ENCODE data around the gene TRANK1. TPM values are rescaled to one million over a fixed set of nuclear protein-coding genes. Genes with fewer than 3 reads are reported as not detected.
"Not testable (repeated sequence)": the region's sequence is repeated elsewhere in the genome, so short reads cannot be mapped to it uniquely, and the experiment has no call there.

TRANK1 gene
- total RNA-seq, 1 donor from 2014 or later = 12.6 TPM

DNA sequence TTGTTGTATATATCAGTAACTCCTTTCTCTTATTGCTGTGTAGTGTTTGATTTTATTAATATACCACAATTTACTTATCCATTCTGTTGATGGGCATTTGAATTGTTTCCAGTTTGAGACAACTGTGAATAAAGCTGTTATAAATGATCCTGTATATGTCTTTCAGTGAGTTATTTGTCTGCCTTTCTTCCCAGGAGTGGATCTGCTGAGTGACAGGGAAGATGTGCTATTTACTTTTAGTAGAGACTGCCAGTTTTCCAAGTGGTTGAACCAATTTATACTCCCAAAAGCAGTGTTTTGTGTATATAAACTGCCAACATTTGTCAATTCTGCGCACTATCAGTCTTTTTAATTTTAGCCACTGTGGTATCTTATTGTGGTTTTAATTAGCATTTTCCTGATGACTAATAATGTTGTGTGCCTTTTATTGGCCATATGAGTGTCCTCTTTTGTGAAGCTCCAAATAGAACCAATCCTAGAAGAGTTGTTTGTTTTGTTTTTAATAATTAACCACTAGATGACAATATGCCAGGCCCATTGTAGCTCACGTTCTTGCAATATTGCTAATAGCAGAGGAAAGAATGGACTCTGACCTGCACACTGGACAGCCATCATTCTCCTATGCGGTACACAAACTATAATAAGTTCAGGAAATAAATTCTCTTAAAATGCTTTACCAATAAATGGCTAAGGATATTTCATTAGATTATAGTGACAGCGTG is 25.3 kb downstream of the TRANK1 start:
- DNase-seq = no peak

- no peak for DNase-seq
Measured at GRCh38 chr3:36918050-36918449, 26.8 kb downstream of the TRANK1 start.

GRCh38 chr3:36911990-36912804 is 32.7 kb downstream of the TRANK1 start:
- no peak for DNase-seq

DNA sequence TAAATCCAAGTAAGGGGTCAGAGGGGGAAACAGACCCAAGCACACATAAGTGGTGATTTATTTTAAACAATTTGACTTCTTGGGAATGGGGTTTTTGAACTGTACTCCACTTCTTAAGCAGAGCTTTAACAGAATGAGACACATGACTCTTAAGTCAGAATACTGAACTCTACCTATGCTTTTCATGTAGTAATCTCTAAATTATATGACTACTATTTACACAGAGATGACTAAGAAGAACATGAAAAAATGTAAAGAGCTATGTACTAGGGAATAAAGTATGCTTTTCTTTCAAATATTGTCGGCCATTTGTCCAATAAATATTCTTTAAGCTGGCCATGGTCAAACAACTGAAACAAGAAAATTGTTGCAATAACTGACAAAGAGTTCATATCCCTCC is 35.2 kb downstream of the TRANK1 start:
- no peak for DNase-seq

- DNase-seq = no peak
Measured at GRCh38 chr3:36909181-36909580, 35.7 kb downstream of the TRANK1 start.

GRCh38 chr3:36908647-36909180 is 36.1 kb downstream of the TRANK1 start:
- no peak for DNase-seq

DNA sequence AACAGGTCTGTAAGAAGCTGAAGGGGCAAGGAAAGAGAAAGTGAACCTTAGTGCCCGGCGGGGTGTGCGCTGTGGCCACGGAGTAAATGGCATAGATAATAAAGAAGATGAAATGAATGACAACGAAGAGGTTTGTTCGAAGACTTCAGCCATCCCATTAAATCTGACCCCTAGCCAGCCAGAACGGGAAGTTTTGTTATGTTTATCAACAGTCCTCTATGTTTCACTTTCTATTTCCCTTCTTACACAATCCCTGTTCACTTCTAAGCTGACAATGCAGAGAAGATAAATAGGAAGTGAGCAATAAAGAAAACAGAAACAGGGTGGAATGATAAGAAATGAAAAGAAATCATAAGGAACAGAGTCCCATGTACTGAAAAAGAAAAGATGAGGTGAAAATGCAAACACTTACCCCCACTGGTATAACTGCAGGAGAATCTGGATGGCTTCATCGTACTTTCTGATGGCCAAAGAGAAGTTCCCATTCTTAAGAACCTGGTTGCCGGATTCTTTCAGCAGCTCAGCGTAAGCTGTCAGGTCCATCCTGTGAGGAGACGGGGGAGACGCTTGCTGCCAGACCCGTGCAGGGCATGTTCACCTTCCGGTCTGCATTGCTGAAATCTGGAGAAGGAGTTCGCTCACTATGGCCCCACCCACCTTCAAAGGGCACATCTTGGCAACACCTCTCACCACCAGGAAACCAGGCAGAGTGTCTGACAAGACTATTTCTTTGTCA is 36.8 kb downstream of the TRANK1 start:
- DNase-seq = no peak

- no peak for DNase-seq
Measured at GRCh38 chr3:36906504-36907149, 38.2 kb downstream of the TRANK1 start.

GRCh38 chr3:36905545-36905944 is 39.3 kb downstream of the TRANK1 start:
- no peak for DNase-seq

DNA sequence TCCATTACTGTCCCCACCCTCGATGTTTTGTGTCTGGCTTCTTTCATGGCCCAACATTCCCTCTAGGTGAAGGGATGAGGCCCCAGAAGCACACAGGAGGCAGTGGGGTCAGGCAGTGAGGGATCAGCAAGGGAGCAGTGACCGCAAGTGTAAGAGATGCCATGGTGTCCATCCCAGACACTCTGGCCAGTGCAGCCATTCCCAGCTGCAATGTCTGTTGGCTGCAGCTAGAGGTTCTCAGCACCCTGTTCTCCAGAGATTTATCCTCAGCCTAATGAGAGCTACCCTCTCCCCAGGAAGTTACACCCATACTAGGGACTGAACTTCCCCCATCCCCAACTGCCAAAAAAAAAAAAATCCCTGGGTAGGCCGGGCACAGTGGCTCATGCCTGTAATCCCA is 40.2 kb downstream of the TRANK1 start:
- no peak for DNase-seq

- DNase-seq = not testable (repeated sequence)
Measured at GRCh38 chr3:36904065-36904464, 40.8 kb downstream of the TRANK1 start.

GRCh38 chr3:36903119-36903882 is 41.6 kb downstream of the TRANK1 start:
- no peak for DNase-seq

DNA sequence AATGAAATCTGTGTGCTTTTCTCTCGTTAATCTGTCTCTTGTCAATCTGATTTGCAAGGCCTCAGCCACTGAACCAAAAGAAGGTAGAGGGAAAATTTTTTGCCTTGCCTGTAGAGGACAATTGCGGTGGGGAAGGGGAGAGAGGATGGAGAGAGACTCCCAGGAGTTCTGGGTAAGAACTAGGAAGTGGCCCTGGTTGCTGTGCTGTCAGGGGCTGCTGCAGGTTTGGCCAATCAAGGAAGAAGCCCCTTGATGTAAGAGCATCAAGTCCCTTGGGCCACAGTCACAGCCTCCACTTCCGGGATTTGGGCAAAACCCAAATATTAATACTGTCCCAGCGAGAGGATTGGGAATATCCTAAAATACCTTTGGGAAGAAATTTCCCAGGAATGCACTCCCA is 43.3 kb downstream of the TRANK1 start:
- no peak for DNase-seq

- DNase-seq = no peak
Measured at GRCh38 chr3:36900474-36901443, 44.1 kb downstream of the TRANK1 start.

DNA sequence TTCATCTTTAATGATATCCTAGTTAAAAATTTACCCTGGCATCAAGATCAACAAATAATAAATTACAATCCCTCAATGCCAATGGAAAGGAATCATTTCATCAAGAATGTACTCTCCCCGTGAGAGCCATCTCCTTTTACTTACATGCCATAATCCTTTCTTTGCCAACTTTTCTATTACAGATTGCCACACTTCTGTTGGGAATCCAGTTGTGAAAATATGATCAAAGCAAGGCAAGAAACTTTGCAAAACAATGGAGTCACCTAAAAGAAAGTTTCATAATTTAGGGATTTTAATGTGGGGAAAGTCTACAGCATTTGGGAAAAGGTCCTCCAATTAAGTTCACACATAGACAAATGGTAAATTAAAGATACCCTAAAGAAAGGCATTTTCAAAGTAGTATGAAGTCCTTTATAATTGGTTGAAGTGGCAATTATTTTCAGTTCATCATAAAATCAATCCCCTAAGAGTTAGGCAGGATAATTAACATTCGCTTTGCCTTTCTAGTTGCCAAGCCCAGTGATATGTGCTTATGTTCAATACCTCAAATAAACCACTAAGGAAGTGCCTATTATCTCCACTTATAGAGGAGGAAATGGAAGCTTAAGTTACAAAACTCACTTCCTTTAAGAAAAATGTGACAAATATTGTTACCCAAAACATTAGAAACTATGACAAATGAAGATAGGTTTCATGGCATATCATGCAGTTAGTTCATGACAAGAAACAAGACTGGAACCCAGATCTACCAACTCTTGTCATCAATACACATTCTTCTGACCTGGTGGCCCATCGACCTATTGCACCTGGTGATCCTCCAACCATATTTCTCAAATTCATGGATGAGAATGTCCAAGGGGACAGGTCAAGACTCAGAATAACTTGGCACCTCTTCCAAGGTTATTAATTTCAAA is 49.1 kb downstream of the TRANK1 start:
- no peak for DNase-seq

GRCh38 chr3:36894914-36895313 is 49.9 kb downstream of the TRANK1 start:
- no peak for DNase-seq

DNA sequence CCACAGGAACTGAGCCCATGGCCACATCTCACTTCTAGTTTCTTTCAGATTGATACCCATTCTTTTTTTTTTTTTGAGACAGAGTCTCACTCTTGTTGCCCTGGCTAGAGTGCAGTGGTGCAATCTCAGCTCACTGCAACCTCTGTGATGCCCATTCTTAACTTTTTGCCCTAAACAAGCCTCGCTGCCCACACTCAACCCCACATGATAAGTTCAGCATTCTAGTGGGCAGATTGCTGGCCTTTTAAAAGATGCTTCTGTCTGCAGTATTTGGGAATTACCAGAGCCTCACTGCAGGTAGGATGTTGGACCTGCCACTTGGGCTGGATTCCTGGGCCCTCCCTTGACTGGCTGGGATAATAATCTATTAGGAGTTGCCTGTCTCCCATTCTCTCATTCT is 51.0 kb downstream of the TRANK1 start:
- DNase-seq = no peak

DNA sequence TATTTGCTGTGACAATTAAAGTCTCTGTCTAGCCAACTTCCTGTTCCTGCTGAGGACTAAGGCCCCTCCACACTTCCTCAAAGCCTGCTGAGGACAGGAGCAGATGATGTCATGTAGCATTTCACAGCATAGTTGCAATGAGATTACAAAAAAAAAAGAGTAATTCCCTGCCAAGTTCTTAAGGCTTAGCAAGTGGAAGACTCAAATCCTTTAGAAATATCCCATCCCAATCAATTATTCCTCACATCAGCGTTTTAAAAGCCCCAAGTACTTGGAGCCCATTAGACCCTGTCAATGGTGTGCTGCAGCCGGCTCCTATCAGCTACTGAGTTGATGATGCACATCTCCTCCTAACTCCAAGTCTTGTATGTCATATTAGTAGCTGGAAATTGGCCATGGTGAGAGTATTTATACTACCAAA is 51.7 kb downstream of the TRANK1 start:
- no peak for DNase-seq

Data from occipital lobe (tissue), 2 donors.